ENCODE results near the gene SNX30.

SNX30 gene

GRCh38 chr9:112794731-112795130, 44.2 kb downstream of the SNX30 start:
- TF ChIP-seq NFIC (IDR thresholded peaks at IDR 0.05) = no peak
- no peak for TF ChIP-seq RAD21 (IDR thresholded peaks at IDR 0.05; ENCODE audit: low read depth)
- TF ChIP-seq, protein P1, sequence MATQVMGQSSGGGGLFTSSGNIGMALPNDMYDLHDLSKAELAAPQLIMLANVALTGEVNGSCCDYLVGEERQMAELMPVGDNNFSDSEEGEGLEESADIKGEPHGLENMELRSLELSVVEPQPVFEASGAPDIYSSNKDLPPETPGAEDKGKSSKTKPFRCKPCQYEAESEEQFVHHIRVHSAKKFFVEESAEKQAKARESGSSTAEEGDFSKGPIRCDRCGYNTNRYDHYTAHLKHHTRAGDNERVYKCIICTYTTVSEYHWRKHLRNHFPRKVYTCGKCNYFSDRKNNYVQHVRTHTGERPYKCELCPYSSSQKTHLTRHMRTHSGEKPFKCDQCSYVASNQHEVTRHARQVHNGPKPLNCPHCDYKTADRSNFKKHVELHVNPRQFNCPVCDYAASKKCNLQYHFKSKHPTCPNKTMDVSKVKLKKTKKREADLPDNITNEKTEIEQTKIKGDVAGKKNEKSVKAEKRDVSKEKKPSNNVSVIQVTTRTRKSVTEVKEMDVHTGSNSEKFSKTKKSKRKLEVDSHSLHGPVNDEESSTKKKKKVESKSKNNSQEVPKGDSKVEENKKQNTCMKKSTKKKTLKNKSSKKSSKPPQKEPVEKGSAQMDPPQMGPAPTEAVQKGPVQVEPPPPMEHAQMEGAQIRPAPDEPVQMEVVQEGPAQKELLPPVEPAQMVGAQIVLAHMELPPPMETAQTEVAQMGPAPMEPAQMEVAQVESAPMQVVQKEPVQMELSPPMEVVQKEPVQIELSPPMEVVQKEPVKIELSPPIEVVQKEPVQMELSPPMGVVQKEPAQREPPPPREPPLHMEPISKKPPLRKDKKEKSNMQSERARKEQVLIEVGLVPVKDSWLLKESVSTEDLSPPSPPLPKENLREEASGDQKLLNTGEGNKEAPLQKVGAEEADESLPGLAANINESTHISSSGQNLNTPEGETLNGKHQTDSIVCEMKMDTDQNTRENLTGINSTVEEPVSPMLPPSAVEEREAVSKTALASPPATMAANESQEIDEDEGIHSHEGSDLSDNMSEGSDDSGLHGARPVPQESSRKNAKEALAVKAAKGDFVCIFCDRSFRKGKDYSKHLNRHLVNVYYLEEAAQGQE (IDR thresholded peaks at IDR 0.05; ENCODE audit: low read depth) = no peak
- no peak for TF ChIP-seq EGR1 (IDR thresholded peaks at IDR 0.05)
- no peak for TF ChIP-seq TCF12 (IDR thresholded peaks at IDR 0.05; ENCODE audit: low read depth)
- no peak for TF ChIP-seq MAX (IDR thresholded peaks at IDR 0.05)
- no peak for TF ChIP-seq FOXM1 (IDR thresholded peaks at IDR 0.05; ENCODE audit: borderline replicate concordance, low read depth)
- TF ChIP-seq YY1 (IDR thresholded peaks at IDR 0.05; ENCODE audit: low read depth) = no peak
- no peak for TF ChIP-seq CEBPB (IDR thresholded peaks at IDR 0.05)
- no peak for TF ChIP-seq CREB1 (IDR thresholded peaks at IDR 0.05; ENCODE audit: low read depth)
- no peak for TF ChIP-seq EP300 (IDR thresholded peaks at IDR 0.05; ENCODE audit: borderline replicate concordance)
- TF ChIP-seq ZBTB7A (IDR thresholded peaks at IDR 0.05; ENCODE audit: low read depth) = no peak
- TF ChIP-seq TEAD4 (IDR thresholded peaks at IDR 0.05) = no peak
- TF ChIP-seq USF1 (IDR thresholded peaks at IDR 0.05) = no peak
- TF ChIP-seq TAF1 (IDR thresholded peaks at IDR 0.05; ENCODE audit: low read depth) = no peak

DNA sequence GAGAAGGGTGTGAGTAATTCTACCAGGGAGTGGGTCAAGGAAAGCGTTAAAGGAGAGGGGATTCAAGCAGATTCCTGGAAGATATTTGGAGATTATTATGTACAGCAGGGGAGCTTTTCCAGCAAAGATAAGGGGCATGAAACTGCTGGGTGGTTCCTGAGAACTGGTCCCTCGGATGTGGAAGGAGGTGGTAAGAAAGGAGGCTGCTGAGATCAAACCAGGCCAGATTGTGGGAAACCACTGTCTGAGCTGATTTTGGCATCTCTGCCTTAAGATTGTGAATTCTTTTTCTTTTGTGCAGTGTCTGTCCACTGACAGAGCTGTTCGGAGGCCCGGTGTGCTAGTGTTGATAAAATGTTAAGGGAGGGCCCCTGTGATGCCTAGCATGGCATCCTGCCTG, 45.4 kb downstream of the SNX30 start:
- TF ChIP-seq TAF1 (IDR thresholded peaks at IDR 0.05; ENCODE audit: low read depth) (no peak), CEBPB (IDR thresholded peaks at IDR 0.05) (no peak), NFIC (IDR thresholded peaks at IDR 0.05) (no peak)

GRCh38 chr9:112796485-112796884, 45.9 kb downstream of the SNX30 start:
- TF ChIP-seq MAX (IDR thresholded peaks at IDR 0.05) = no peak
- 0 out of 2 replicates have a peak, but pooled peaks have one; percentile 9 for TF ChIP-seq CEBPB (IDR thresholded peaks at IDR 0.05)

DNA sequence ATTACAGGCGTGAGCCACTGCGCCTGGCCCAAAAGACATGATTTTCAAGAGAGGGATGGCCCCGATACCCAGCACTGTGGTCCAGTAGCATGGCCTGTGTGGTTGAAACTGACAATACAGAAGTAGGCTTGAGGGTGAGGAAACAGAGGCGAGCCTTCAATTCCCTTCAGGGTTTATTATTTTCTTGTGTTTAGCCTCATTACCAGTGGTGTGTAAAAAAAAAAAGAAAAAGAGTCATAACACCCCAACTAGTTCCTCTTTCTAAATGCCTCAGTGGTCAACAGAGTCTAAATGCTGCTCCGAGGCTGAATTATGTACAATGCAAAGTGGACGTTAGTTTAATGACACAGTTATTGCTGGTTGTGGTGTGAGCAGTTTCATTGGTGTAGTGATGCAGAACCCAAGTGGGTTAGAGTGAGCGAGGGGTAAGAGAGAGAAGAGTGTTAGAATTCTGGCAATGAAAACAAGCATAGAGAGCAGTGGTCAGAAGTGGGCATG, 58.8 kb downstream of the SNX30 start:
- no peak for TF ChIP-seq FOXM1 (IDR thresholded peaks at IDR 0.05; ENCODE audit: borderline replicate concordance, low read depth)

GRCh38 chr9:112809906-112810305, 59.3 kb downstream of the SNX30 start:
- TF ChIP-seq TEAD4 (IDR thresholded peaks at IDR 0.05) (no peak), YY1 (IDR thresholded peaks at IDR 0.05; ENCODE audit: low read depth) (no peak), MAX (IDR thresholded peaks at IDR 0.05) (no peak), EGR1 (IDR thresholded peaks at IDR 0.05) (no peak), NFIC (IDR thresholded peaks at IDR 0.05) (no peak), TCF12 (IDR thresholded peaks at IDR 0.05; ENCODE audit: low read depth) (no peak), CREB1 (IDR thresholded peaks at IDR 0.05; ENCODE audit: low read depth) (no peak), EP300 (IDR thresholded peaks at IDR 0.05; ENCODE audit: borderline replicate concordance) (no peak), ZBTB7A (IDR thresholded peaks at IDR 0.05; ENCODE audit: low read depth) (no peak), FOXM1 (IDR thresholded peaks at IDR 0.05; ENCODE audit: borderline replicate concordance, low read depth) (no peak), RAD21 (IDR thresholded peaks at IDR 0.05; ENCODE audit: low read depth) (no peak), USF1 (IDR thresholded peaks at IDR 0.05) (no peak), TAF1 (IDR thresholded peaks at IDR 0.05; ENCODE audit: low read depth) (no peak), CEBPB (IDR thresholded peaks at IDR 0.05) (no peak)
- TF ChIP-seq, protein P1 (IDR thresholded peaks at IDR 0.05; ENCODE audit: low read depth) = no peak

GRCh38 chr9:112810696-112811490, 60.3 kb downstream of the SNX30 start:
- no peak for TF ChIP-seq CREB1 (IDR thresholded peaks at IDR 0.05; ENCODE audit: low read depth)
- TF ChIP-seq MAX (IDR thresholded peaks at IDR 0.05) = no peak
- TF ChIP-seq USF1 (IDR thresholded peaks at IDR 0.05) = no peak
- no peak for TF ChIP-seq RAD21 (IDR thresholded peaks at IDR 0.05; ENCODE audit: low read depth)
- TF ChIP-seq EGR1 (IDR thresholded peaks at IDR 0.05) = no peak
- TF ChIP-seq YY1 (IDR thresholded peaks at IDR 0.05; ENCODE audit: low read depth) = no peak
- no peak for TF ChIP-seq NFIC (IDR thresholded peaks at IDR 0.05)
- TF ChIP-seq, protein P1 (IDR thresholded peaks at IDR 0.05; ENCODE audit: low read depth) = no peak
- no peak for TF ChIP-seq TCF12 (IDR thresholded peaks at IDR 0.05; ENCODE audit: low read depth)
- no peak for TF ChIP-seq ZBTB7A (IDR thresholded peaks at IDR 0.05; ENCODE audit: low read depth)
- TF ChIP-seq FOXM1 (IDR thresholded peaks at IDR 0.05; ENCODE audit: borderline replicate concordance, low read depth) = no peak
- no peak for TF ChIP-seq EP300 (IDR thresholded peaks at IDR 0.05; ENCODE audit: borderline replicate concordance)
- TF ChIP-seq CEBPB (IDR thresholded peaks at IDR 0.05) = no peak
- TF ChIP-seq TAF1 (IDR thresholded peaks at IDR 0.05; ENCODE audit: low read depth) = no peak

Measured in Ishikawa (cell line).